ENCODE results near the gene PRPF6.
"Not testable (repeated sequence)": the region's sequence is repeated elsewhere in the genome, so short reads cannot be mapped to it uniquely, and the experiment has no call there.

Gene PRPF6

DNA sequence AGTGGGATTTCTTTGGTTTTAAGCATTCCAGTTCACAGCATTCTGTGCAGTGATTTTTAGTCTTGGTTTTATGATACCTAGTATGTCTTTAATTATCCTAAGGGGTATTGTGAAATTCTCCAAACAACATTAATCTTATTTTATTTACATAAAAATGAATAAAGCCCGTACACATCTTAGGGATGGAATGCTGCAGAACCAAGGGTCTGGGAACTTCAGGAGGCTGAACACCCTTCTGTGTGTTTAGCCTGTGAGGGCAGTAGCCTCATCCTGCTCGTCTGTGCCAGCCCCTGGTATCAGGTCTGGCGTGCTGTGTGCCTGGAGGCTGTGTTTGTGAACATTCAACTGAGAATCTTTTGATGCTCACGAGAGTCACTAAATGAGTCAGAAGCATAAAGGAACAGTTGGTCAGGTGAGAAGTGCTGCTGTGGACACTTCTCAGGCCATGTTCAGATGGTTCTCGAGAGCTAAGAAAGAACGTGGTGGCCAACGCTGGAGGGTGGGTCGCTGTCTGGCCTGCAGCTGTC, 29.8 kb downstream of the PRPF6 start:
- in situ Hi-C loops (cut with MboI; ENCODE audit: low sequenced_read_pairs), result no loop called here

DNA sequence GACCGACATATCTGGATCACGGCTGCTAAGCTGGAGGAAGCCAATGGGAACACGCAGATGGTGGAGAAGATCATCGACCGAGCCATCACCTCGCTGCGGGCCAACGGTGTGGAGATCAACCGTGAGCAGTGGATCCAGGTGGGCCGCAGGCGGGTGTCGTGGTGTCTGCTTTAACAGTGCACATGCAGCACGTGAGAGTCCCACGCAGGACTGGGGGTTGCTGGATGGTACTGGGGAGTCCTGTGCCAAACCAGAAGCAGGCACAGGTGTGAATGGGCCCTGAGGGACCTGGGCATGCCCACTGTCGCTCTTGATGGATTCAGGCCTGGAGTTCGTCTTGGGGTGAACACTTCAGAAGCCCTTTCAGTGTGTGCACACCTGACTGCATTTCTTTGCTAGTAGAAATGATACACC, 30.4 kb downstream of the PRPF6 start:
- in situ Hi-C loops (cut with MboI; ENCODE audit: low sequenced_read_pairs), result no loop called here

DNA sequence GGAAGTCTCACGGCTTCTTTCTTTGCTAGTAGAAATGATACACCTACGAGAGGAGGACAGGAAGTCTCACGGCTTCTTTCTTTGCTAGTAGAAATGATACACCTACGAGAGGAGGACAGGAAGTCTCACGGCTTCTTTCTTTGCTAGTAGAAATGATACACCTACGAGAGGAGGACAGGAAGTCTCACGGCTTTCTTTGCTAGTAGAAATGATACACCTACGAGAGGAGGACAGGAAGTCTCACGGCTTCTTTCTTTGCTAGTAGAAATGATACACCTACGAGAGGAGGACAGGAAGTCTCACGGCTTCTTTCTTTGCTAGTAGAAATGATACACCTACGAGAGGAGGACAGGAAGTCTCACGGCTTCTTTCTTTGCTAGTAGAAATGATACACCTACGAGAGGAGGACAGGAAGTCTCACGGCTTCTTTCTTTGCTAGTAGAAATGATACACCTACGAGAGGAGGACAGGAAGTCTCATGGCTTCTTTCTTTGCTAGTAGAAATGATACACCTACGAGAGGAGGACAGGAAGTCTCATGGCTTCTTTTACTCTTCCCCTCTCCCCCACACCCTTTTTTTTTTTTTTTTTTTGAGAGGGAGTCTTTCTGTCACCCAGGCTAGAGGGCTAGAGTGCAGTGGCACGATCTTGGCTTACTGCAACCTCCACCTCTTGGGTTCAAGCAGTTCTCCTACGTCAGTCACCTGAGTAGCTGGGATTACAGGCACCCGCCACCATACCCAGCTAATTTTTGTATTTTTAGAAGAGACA, 31.6 kb downstream of the PRPF6 start:
- in situ Hi-C loops (cut with MboI; ENCODE audit: low sequenced_read_pairs), result not testable (repeated sequence)

DNA sequence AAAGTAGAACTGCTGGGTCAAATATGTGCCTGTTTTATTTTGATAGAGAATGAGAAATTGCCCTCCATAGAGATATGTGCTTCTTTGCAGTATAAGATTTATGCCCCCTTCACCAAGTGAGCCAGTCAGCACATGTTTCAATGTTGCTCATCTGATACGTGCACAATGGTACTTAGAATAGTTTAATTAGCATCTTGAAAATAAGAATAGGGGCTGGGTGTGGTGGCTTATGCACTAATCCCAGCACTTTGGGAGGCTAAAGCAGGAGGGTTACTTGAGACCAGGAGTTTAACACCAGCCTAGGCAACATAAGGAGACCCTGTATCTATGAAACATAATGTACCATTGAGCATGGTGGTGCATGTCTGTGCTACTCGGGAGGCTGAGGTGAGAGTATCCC, 34.7 kb downstream of the PRPF6 start:
- in situ Hi-C loops (cut with MboI; ENCODE audit: low sequenced_read_pairs), result no loop called here

DNA sequence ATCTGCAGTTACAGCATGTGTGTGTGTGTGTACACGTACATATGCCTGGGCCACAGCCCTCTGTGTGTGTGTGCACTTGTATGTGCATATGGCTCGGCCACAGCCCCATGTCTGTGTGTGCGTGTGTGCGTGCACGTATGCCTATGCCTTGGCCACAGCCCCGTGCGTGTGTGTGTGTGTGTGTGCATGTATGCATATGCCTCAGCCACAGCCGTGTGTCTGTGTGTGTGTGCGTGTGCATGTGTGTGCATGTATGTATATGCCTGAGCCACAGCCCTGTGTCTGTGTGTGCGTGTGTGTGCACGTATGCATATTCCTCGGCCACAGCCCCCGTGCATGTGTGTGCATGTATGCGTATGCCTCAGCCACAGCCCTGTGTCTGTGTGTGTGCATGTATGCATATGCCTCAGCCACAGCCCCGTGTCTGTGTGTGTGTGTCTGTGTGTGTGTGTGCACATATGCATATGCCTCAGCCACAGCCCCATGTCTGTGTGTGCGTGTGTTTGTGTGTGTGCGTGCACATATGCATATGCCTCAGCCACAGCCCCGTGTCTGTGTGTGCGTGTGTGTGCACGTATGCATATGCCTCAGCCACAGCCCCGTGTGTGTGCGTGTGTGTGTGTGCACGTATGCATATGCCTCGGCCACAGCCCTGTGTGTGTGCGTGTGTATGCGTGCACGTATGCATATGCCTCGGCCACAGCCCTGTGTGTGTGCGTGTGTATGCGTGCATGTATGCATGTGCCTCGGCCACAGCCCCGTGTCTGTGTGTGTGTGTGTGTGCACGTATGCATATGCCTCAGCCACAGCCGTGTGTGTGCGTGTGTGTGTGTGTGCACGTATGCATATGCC, 40.4 kb downstream of the PRPF6 start:
- in situ Hi-C loops (cut with MboI; ENCODE audit: low sequenced_read_pairs), result no loop called here

DNA sequence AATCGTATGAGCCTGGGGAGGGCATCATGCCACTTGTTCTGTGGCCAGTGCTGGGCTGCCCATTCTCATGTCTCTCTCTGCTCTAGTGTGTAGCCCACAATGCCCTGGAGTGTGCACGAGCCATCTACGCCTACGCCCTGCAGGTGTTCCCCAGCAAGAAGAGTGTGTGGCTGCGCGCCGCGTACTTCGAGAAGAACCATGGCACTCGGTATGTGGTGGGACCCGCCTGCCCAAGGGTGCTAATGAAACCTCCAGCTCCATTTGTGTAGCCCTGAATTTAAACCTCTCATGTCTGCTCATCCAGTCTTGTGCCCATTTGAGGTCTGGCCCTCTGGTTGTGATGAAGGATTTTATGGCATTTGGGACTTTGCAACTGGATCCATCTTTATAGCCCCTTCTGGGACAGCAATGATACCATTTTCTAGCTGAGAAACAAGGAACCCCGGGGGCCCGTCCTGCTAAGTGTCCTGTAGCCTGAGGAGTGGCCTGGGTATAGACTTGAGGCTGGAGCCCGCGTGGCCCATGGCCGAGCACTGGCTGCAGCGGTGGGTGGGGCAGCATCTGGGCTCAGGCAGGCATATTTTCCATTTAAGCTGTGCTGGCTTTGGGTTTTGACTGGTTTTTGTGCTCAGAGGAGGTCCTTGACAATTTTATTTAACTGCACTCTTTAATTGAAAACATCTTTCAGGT, 41.9 kb downstream of the PRPF6 start:
- in situ Hi-C loops (cut with MboI; ENCODE audit: low sequenced_read_pairs), result no loop called here

DNA sequence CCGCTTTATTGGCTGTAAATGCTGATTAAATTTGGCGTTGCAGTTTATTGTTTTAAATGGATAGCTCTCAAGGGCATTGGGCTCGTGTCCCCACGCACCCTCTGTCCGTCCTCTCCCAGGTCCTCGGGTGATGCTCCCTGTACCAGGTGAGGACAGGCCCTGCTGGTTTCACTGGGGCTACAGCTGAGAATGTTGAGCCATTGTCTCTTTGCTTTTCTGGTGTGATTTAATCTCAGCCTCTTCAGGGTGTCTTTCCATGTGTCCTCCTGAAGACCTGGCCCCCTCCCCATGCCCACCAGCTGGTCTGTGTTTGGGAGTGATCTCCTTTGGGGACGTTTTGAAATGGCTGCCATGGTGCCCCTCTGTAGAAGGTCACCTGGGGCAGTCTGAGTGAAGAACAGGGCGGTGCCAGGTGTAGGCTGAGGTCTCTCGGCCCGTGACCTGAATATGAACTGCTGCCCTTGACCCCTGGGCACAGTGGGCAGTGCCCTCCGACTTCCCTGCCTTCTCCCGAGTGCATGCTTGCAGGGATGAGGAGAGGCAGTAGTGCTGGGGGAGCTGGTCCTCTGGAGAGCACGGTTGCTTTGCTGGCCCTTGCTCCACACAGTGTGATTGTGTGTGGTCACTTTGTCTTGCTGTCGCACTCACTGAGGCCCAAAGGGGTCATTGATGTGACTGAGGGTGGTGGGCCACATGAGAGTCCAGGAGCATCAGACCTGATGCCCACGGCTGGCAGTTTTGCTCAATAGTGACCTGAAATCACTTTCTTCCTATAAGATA, 42.6 kb downstream of the PRPF6 start:
- in situ Hi-C loops (cut with MboI; ENCODE audit: low sequenced_read_pairs), result no loop called here

DNA sequence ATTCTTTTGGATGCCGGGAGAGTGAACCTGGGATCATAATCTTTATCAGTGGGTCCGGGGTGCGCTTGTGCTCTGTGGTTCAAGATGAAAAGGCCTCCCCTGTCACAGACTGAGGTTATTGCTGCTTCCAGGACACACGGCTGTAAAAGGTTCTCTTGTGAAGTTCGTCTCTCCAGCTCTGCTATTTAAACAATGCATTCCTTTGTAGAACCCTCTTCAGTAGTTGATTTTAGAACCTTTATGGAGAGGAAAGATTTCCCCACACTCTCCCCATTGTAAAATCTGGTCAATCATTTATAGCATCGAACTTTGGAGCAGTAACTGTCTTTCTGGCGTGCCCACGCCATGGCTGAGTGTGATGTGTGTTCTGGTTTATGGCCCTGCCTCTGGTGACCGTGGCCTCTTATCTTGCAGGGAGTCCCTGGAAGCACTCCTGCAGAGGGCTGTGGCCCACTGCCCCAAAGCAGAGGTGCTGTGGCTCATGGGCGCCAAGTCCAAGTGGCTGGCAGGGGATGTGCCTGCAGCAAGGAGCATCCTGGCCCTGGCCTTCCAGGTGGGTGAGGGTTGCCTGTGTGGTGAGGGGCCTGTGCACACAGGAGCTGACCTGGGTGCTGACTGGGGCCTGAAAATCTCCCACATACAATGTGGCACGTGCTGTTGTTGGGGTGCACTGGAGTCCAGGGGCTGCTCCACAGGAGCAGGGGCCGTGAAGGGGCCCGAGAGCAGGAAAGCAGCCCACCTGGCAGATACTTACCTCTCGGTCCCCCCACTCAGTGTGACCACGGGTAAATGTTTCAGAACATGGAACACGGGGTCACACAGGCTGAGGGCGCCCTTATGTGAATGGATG, 43.4 kb downstream of the PRPF6 start:
- in situ Hi-C loops (cut with MboI; ENCODE audit: low sequenced_read_pairs), result no loop called here

DNA sequence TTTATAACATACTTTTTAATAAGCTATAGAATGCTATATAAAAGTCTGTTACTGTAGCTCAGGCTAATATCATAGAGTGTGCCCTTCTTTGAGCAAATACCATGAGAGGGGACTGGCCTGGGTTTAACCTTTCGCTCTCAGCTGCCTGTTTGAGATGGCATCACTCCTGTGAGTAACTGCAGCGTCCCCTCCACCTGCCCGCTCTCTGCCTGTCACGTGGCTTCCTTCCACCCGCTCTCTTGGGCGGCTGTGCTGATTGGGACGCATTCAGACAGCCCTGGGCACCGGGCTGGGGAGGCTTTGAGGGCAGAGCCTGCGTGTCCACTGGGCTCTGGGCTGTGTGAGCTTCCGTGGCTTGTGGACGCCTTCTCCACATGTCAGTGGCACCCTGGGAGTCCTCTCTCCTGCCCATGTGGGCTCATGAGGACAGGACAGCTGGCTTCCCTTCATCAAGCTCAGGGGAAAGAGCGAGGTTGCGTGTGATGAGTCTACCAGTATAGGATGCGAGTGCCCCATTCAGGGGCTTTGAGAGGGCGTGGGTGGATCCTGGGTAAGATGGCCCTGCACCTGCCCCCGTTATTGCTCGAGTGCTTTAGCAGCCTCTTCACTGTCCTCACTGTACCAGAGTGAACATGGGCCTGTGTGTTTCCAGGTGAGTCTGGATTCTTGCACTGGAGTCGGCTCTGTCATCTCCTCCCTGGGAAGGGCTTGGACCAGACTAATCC, 44.3 kb downstream of the PRPF6 start:
- in situ Hi-C loops (cut with MboI; ENCODE audit: low sequenced_read_pairs), result no loop called here

DNA sequence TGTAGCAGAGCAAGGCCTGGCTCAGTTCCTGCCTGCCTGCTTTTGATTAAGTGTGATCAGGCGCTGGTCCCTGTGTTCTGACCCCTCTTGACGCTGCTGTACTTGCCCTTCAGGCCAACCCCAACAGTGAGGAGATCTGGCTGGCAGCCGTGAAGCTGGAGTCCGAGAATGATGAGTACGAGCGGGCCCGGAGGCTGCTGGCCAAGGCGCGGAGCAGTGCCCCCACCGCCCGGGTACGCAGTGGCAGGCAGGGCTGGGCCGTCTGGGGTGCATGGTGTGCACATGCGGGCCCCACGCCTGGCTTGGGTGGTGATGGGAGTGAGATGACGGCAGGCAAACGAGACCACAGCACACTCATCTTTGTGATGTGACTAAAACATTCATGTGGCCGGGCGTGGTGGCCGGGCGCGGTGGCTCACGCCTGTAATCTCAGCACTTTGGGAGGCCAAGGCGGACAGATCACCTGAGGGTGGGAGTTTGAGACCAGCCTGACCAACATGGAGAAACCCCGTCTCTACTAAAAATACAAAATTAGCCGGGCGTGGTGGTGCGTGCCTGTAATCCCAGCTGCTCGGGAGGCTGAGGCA, 45.0 kb downstream of the PRPF6 start:
- in situ Hi-C loops (cut with MboI; ENCODE audit: low sequenced_read_pairs), result no loop called here

DNA sequence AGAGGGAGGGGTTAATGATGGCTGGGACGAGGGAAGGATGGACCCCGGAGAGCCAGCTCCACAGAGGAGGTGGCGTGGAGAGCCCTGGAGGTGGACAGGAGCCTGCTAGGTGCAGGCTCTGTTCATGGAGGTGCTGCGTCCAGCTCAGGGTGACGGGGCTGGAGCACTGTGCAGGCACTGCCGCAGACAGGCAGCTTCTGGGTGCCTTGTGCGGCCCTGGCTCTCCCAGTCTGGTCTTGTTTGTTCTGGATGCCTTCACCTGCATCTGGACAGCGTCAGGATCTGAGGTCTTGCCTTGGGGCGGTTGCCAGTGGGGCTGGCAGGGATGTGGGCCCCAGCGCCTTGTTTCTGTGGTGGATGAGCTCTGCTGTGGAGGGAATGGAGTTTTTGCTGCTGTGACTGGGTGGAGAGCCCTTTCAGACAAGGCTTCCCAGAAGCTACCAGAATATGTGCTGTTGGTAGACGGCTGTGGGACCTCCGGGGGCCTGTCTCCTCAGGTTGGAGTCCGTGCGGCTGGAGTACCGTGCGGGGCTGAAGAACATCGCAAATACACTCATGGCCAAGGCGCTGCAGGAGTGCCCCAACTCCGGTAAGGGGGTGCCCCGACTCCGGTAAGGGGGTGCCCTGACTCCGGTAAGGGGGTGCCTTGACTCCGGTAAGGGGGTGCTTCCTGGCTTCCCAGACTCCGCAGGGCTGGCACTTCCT, 47.2 kb downstream of the PRPF6 start:
- in situ Hi-C loops (cut with MboI; ENCODE audit: low sequenced_read_pairs), result no loop called here

DNA sequence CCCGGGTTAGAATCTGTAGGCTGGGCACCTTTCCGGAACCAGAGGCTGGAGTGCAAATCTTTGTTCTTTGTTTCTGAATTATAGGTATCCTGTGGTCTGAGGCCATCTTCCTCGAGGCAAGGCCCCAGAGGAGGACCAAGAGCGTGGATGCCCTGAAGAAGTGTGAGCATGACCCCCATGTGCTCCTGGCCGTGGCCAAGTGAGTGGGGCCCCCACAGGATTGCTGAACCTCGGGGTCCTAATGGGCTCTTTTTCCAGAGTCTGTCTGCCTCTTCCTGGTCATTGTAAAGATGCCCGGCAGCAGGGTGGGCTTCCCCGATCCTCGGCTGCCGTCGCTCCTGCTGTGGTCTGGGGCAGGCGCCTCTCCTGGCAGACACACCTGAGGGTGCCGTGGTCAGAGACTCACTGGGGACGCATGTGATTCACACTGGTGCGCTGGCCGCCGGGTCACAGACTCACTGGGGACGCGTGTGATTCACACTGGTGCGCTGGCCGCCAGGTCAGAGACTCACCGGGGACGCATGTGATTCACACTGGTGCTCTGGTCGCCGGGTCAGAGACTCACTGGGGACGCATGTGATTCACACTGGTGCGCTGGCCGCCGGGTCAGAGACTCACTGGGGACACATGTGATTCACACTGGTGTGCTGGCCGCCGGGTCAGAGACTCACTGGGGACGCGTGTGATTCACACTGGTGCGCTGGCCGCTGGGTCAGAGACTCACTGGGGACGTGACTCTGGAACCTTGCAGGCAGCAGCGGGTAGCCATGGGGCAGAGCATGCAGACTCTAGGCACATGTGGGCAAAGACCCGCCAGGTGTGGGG, 48.6 kb downstream of the PRPF6 start:
- in situ Hi-C loops (cut with MboI; ENCODE audit: low sequenced_read_pairs), result no loop called here

DNA sequence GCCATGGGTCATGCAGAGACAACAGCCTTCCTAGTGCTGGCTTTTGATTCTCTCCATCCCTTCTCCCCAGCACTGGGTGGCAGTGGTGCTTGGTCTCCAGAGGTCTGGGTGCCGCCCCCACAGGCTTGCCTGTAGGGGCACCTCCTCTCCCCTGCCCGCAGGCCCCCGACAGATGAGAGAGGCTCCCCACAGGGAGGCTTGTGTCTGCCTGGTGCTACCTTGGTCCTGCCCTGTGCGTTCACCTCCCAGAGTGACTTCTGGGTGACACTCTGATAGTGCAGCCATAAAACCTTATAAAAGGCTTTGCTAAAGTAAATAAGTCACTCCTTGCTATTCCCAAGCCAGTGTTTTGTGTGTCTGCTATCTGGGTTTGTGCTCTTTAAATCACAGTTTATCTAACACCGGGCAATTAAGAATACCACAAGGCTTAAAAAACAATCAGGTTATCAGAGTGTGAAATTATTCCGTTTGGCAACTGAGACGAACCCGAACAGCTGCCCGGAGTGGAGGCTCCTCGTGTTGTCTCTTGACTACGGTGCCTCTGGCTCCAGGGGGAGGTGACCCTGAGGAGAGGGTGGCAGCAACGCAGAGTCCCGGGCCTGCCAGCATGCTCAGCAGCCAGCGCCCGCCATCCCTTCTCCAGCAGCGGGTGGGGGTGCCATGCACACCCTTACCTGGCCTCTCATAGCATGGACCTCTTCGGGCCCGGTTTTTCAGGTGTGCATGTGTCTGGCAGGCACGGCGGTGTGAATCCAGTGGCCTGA, 49.6 kb downstream of the PRPF6 start:
- in situ Hi-C loops (cut with MboI; ENCODE audit: low sequenced_read_pairs), result no loop called here

DNA sequence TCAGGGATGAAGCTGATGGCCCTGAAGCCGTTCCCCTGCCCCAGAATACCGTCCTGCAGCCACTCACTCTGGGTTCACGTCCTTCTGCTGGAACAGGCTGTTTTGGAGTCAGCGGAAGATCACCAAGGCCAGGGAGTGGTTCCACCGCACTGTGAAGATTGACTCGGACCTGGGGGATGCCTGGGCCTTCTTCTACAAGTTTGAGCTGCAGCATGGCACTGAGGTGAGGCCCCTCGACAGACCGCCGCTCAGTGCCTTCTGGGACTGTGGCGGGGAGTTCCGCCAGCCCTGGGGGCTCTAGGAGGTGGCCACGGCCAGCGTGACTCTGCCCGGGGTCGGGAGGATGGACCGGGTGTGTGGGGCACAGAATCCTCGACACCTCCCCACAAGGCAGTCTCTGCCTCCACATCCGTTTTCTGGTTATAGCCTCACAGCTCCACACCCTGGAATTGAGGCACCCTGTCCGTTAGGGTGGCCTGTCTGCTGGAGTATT, 50.9 kb downstream of the PRPF6 start:
- in situ Hi-C loops (cut with MboI; ENCODE audit: low sequenced_read_pairs), result no loop called here

DNA sequence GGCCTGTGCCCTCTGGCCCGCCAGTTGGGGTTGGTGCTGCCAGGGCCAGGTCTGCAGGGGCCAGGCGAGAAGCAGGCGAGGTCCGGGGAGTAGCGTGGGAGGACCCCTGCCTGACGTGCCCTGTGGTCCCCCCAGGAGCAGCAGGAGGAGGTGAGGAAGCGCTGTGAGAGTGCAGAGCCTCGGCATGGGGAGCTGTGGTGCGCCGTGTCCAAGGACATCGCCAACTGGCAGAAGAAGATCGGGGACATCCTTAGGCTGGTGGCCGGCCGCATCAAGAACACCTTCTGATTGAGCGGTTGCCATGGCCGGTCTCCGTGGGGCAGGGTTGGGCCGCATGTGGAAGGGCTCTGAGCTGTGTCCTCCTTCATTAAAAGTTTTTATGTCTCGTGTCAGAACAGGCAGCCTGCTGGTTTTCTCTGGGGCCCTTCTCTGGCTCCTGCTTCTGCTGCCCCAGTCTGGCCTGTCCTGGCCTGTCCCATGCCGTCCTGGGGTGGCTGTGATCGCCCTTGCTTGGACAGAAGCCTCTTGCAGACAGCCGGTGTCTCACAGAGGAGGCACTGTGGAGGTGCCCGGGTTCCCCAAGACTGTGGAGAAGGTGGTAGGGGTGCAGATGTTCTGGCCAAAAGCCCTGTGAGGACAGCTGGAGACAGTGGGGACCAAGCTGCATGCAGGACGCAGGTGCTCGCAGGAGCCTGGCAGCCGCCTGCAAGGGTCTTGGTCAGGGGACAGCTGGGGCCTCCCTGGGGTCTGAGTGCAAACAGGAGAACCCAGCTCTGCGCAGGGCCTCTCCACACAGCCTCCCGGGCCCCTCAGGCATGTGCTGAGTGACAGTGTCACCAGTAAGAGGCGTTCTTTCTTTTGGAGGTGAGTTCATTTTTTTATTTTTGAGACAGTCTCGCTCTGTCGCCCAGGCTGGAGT, 52.0 kb downstream of the PRPF6 start:
- in situ Hi-C loops (cut with MboI; ENCODE audit: low sequenced_read_pairs), result no loop called here

Measured in HL-60/S4 (cell line).